GM21447 (cell line): ENCODE measurements around the gene OR2T2.
"Not testable (repeated sequence)": the region's sequence is repeated elsewhere in the genome, so short reads cannot be mapped to it uniquely, and the experiment has no call there.

Source experiments
- ATAC-seq: cut with Tn5 transposase; IDR thresholded peaks from one replicate; pipeline ENCODE4 v1.9.1; 2021; ENCODE audit not compliant: unreplicated experiment

OR2T2 gene

GRCh38 chr1:248445399-248445798 is at the start of gene OR2T2:
OR2T2 (plus strand) TSS chr1:248445637; CDS start chr1:248452798, 7,161 bp downstream.
- not testable (repeated sequence) for ATAC-seq

GRCh38 chr1:248402748-248403147 is 42.7 kb upstream of the OR2T2 start, which contains the start of gene OR2T1:
OR2T1 (plus strand) TSS chr1:248403048; CDS start chr1:248406148, 3,100 bp downstream.
- no peak for ATAC-seq

- no peak for ATAC-seq
Observed at GRCh38 chr1:248404024-248404423, 41.4 kb upstream of the OR2T2 start.

GRCh38 chr1:248406721-248407692 is 38.4 kb upstream of the OR2T2 start:
- no peak for ATAC-seq

DNA sequence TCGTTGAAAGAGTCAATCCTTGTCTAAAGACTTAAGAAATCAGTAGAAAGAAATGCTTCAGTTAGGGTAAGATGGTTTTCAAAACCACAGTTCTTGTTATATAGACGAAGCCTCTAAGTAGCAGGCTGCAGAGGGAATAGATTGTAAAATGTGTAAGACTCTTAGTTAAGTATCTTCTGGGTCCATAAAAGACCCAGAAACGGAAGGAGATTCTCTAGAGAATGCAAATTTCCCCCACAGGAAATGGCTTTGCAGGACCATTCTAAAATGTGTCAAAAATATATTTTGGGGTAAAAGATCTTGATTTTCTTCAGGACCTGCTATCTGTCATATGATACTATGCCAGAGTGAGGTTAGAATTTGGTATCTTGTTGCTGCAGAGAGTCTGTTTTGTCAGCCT is 29.2 kb upstream of the OR2T2 start:
- no peak for ATAC-seq

GRCh38 chr1:248417854-248418253 is 27.6 kb upstream of the OR2T2 start:
- ATAC-seq, result no peak

- ATAC-seq, result no peak
Observed at GRCh38 chr1:248421384-248421783, 24.1 kb upstream of the OR2T2 start.

DNA sequence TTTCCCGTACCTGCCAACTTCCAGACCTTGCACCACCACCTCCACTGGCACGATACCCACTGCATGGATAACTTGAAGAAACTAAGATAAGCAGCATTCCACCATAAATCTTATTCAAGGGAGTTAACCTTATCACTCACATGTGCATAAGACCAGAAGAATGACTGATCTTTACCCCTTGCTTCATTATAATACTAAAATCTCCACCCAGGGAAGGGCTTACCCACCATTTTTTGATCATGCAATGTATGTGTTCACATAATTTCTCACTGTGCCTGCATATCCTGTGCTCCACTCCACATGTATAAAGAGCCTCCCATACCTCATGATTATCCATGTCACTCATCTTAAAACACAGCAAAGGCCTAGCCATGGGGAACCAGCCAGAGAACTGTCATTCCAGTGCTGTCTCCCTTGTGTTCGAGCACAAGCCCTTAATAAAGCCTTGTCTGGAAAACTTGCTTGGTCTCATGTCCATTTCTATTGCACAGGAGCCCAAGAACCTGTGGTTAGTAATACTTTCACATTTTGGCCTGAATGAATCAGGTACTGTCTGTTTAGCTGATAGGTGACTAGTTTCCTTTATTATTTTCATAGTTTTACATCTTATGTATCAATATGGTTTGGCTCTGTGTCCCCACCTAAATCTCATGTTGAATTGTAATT is 17.8 kb upstream of the OR2T2 start:
- ATAC-seq, result peak; percentile 31

- ATAC-seq, result peak; percentile 93
Observed at GRCh38 chr1:248428192-248428533, 17.3 kb upstream of the OR2T2 start.

GRCh38 chr1:248431683-248432082 is 13.8 kb upstream of the OR2T2 start:
- not testable (repeated sequence) for ATAC-seq

GRCh38 chr1:248432201-248432600 is 13.2 kb upstream of the OR2T2 start:
- ATAC-seq, result peak; percentile 47

DNA sequence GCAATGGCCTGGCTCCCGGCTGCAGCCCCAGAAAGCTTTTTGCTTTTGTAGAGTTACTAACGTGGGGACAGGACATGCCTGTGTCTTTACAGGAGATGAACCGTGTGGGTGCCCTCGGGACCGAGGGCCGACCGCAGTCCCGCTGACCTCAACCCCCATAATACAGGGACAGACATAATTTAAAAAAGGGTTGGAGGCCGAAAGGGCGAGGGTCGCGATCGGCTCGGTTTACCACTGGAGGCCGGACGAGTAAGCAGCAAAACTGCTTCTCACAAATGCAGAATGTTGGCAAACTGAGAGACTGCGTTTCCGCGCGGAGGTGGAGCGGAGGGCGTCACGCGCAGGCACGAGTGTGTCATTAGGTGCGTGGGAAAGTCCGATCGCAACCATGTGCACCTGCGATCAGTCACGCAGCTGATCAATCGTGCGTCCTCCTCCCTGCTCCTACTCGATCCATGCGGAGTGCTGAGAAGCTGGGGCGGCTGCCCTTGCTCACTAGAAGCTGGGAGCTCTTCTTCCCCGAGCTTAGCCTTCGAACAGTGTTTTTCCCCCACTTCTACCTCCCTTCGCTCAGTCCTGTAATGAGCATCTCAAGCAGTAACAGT is 11.5 kb upstream of the OR2T2 start:
- ATAC-seq, result not testable (repeated sequence)

- ATAC-seq, result not testable (repeated sequence)
Observed at GRCh38 chr1:248434913-248435312, 10.5 kb upstream of the OR2T2 start.

DNA sequence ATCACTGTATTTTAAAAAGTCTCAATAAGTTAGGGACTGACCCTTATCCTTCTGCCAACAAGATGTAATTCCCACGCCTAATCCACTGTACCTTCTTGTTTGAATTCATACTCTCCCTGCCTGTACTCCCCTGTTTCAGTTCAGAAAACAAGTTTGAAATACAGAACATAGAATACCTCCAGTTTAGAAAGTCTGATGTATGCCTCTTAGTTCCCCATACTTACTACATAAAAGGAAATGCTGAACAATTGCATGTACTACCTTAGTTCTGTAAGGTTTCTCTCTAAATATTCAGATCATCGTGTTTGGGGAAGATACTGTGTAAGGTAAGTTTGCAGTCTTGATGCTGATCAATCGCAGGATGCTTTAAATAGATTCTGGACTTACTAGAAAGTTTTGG is 9.1 kb upstream of the OR2T2 start:
- ATAC-seq, result peak; percentile 43

DNA sequence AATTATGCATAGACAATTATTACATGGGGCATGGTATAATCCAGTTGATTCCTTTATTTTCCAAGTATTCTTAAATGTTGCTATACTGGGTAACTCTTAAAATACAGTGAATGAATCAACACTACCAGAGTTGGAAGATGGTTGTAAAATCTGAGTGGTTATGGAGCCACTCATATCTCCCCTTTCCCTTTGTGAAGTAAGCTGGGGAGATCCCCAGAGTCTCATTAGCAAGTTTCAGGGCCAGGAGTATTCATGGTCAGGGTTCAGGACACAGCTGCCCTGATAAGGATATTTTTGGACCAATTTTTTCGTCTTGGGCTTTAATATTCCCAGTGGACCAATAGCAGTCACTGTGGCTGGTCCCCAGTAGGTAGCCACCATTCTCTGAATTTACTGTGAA is 6.8 kb upstream of the OR2T2 start:
- not testable (repeated sequence) for ATAC-seq

DNA sequence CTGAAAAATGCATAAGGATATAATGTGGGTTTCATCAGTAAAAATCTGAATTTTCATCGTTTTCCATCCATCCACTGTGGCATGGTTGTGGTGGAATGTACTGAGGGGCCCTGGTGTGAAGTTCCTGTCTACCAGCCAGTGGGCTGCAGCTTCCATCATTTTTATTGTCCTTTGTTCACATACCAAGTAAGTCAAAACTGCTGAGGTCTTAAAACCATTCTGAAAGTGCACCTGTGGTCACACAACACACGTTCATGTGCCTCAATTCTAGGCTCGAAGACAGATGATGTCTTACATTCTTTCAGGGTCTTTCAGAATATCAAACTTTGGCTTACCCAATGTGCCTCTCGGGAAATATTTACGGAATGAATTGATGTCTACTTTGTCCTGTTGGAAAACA is 6.2 kb upstream of the OR2T2 start:
- not testable (repeated sequence) for ATAC-seq

DNA sequence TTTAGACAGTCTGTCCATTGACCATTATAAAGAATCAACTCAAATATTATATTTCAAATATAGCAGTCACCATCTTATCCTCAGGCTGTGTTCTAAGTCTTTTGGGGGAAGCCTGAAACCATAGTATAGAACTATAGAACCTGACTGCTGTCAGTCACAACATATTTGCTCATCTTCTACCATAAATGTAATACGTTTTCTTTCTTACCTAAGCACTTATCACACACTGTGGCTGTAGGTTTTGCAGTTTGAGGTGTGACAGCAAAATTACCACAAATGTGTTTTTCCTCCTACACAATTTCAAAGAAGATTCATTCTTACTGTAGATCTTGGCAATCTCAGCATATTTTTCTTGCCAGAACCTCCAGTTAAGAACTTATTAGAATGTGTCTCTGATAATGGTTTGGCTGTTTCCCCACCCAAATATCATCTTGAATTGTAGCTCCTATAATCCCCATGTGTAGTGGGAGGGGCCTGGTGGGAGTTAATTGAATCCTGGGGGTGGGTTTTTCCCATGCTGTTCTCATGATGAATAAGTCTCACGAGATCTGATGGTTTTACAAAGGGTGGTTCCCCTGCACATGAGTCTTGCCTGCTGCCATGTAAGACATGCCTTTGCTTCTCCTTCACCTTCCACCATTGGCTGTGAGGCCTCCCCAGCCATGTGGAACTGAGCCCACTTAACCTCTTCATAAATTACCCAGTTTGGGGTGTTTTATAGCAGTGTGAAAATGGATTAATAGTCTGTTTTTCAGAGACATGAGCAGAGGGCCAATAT is 2.7 kb upstream of the OR2T2 start:
- ATAC-seq, result not testable (repeated sequence)

DNA sequence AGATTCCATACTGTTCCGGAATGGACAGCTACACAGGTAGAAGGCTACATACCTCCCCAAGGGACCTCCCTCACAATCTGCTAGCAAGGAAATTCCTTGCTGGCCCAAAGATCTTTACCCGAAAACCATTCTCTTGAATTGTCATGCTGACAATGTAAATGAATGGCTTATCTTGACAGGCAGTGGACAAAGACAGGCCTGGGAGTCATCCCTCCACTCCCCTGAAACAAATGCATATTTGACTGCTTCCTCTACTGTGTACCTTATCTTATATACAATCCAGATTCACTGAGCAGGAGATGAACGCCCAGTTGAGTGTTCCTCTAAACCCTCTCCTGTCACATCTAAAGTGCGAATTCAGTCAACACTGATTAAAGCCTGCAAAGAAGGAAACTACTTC is 834 bp upstream of the OR2T2 start:
- not testable (repeated sequence) for ATAC-seq

- peak; percentile 52 for ATAC-seq
Observed at GRCh38 chr1:248448409-248449074, 3.1 kb downstream of the OR2T2 start.

DNA sequence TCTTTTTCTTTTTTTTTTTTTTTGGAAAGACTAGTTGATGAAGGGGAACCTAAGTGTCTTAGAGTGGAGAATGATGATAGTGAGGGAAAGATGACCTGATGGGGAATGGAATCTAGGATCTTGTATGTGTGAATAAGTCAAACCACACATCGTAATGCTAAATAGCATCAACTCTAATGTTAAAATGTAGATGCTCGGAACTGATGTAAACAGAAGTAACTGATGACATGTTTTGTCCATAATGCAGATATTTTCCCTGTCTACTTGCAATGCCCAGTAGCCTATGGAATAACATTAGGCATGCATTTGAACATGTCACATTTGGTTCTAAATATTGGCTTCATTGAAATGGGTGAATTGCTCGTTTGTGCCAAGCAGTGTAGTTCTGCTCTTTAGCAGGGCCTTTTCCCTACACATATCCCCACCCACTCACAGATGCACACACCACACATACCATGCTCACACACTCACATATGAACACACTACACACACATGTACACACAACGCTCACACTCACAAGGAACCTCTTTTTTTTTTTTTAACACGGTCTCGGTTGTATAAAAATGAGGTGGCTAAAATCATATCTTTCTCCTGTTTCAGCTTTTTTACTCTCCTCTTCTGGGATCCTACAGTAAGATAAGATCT is 4.5 kb downstream of the OR2T2 start:
- ATAC-seq, result peak; percentile 0
